Measurements from ENCODE around the gene PROCA1. TPM values are rescaled to one million over a fixed set of nuclear protein-coding genes. Genes with fewer than 3 reads are reported as not detected.

Gene PROCA1
- total and polyA plus RNA-seq, 2 of the 13 experiments (the other 11 are each of a cell fraction or from before 2014, with no cell fraction given): 0.73 to 1.5 TPM

DNA sequence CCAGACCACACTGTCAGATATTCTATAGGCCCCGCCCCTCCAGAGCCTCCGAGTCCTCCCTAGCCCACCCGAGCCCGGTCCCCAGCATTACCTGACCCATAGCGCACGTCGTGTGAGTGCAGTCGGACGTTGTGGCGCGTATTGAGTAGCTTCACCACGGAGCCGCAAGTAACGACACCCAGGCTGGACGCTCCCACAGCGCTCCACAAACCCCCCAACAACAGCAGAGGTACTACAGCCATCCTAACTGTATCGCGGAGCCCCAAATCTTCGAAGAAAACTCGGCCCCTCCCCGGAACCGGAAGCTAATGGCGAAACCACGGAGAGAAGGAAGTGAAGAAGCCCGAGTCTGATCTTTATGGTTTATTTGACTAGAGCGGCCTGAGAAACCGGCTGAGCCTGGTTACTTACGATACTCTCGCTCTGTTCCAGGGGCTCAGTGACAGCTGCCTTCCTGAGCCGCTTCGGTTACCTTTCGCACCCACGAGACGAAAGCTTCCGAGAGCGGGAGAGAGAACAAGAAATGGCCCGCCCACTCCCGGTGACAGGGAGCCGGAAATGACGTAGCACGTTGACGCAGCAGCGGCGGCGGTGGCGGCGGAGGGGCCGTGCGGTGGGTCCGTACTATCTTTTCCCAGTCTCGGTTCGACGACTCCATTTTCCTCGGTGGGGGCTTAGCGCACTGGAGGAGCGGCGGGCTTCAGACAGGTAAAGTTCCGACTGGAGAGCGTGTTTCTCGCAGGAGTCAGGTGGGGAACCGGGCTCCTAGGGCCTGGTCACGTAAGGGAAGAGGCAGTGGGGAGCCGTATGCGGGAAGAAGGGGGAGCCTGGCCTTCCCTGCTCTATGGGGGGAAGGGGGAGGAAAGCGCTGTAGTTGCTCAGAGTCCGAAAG lies 49.8 kb downstream of the PROCA1 start, which contains the start of the genes SDF2 and SUPT6H (continued):
- TF ChIP-seq HNRNPLL (IDR thresholded peaks at IDR 0.05; ENCODE audit: low read depth, low read length, poor library complexity, severe bottlenecking): peak; percentile 93
- peak; percentile 44; the same call in 1 of the 2 replicates for TF ChIP-seq KDM4B (CRISPR knock-in tag; IDR thresholded peaks at IDR 0.05)
- TF ChIP-seq GZF1 (CRISPR knock-in tag; IDR thresholded peaks at IDR 0.05): no peak
- TF ChIP-seq ZSCAN30 (CRISPR knock-in tag; IDR thresholded peaks at IDR 0.05): no peak
- TF ChIP-seq ZNF563 (CRISPR knock-in tag; IDR thresholded peaks at IDR 0.05): no peak
- TF ChIP-seq NBN (conservative IDR thresholded peaks at IDR 0.05): no peak
- no peak for TF ChIP-seq GLI4 (CRISPR knock-in tag; IDR thresholded peaks at IDR 0.05; ENCODE audit: borderline replicate concordance)
- TF ChIP-seq ZNF766 (CRISPR knock-in tag; IDR thresholded peaks at IDR 0.05; ENCODE audit: borderline replicate concordance): no peak
- no peak; the same call in 1 of the 2 replicates for TF ChIP-seq ARHGAP35 (CRISPR knock-in tag; IDR thresholded peaks at IDR 0.05; ENCODE audit: borderline replicate concordance)
- no peak for TF ChIP-seq TEAD3 (CRISPR knock-in tag; optimal IDR thresholded peaks at IDR 0.05; ENCODE audit: borderline replicate concordance)
- TF ChIP-seq BORCS8-MEF2B (CRISPR knock-in tag; IDR thresholded peaks at IDR 0.05): no peak
- TF ChIP-seq WIZ (CRISPR knock-in tag; IDR thresholded peaks at IDR 0.05): no peak
- peak; percentile 51; the same call in 1 of the 2 replicates for TF ChIP-seq ZBTB3 (CRISPR knock-in tag; IDR thresholded peaks at IDR 0.05; ENCODE audit: borderline replicate concordance, low read depth)
- no peak for TF ChIP-seq IKZF1 (IDR thresholded peaks at IDR 0.05)
- TF ChIP-seq SUZ12 (IDR thresholded peaks at IDR 0.05; ENCODE audit: low read depth, low read length): no peak
- TF ChIP-seq RORA (CRISPR knock-in tag; IDR thresholded peaks at IDR 0.05): no peak; the same call in 1 of the 2 replicates
- peak; percentile 72; the same call in 1 of the 2 replicates for TF ChIP-seq KLF9 (CRISPR knock-in tag; IDR thresholded peaks at IDR 0.05; ENCODE audit: low read depth)
- TF ChIP-seq EHMT2 (IDR thresholded peaks at IDR 0.05; ENCODE audit: borderline replicate concordance, low read depth, low read length): no peak
- TF ChIP-seq ZNF30 (CRISPR knock-in tag; IDR thresholded peaks at IDR 0.05): no peak
- no peak for TF ChIP-seq SRSF9 (IDR thresholded peaks at IDR 0.05; ENCODE audit: borderline replicate concordance, insufficient read depth, low read depth, low read length, poor library complexity, severe bottlenecking)
- TF ChIP-seq, protein P1, sequence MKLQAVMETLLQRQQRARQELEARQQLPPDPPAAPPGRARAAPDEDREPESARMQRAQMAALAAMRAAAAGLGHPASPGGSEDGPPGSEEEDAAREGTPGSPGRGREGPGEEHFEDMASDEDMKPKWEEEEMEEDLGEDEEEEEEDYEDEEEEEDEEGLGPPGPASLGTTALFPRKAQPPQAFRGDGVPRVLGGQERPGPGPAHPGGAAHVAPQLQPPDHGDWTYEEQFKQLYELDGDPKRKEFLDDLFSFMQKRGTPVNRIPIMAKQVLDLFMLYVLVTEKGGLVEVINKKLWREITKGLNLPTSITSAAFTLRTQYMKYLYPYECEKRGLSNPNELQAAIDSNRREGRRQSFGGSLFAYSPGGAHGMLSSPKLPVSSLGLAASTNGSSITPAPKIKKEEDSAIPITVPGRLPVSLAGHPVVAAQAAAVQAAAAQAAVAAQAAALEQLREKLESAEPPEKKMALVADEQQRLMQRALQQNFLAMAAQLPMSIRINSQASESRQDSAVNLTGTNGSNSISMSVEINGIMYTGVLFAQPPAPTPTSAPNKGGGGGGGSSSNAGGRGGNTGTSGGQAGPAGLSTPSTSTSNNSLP (IDR thresholded peaks at IDR 0.05; ENCODE audit: low read depth, low read length): no peak
- no peak for TF ChIP-seq NFATC3 (CRISPR knock-in tag; IDR thresholded peaks at IDR 0.05)
- no peak for TF ChIP-seq ZNF557 (CRISPR knock-in tag; IDR thresholded peaks at IDR 0.05)
- peak; percentile 72; the same call in 1 of the 2 replicates for TF ChIP-seq ZNF839 (CRISPR knock-in tag; IDR thresholded peaks at IDR 0.05; ENCODE audit: borderline replicate concordance)
- TF ChIP-seq FOSL2 (CRISPR knock-in tag; IDR thresholded peaks at IDR 0.05): peak; percentile 53
- TF ChIP-seq ZNF256 (CRISPR knock-in tag; conservative IDR thresholded peaks at IDR 0.05): no peak
- 0 out of 2 replicates have a peak, but pooled peaks have one; percentile 15 for TF ChIP-seq MEF2D (CRISPR knock-in tag; IDR thresholded peaks at IDR 0.05)
- TF ChIP-seq, protein P2, sequence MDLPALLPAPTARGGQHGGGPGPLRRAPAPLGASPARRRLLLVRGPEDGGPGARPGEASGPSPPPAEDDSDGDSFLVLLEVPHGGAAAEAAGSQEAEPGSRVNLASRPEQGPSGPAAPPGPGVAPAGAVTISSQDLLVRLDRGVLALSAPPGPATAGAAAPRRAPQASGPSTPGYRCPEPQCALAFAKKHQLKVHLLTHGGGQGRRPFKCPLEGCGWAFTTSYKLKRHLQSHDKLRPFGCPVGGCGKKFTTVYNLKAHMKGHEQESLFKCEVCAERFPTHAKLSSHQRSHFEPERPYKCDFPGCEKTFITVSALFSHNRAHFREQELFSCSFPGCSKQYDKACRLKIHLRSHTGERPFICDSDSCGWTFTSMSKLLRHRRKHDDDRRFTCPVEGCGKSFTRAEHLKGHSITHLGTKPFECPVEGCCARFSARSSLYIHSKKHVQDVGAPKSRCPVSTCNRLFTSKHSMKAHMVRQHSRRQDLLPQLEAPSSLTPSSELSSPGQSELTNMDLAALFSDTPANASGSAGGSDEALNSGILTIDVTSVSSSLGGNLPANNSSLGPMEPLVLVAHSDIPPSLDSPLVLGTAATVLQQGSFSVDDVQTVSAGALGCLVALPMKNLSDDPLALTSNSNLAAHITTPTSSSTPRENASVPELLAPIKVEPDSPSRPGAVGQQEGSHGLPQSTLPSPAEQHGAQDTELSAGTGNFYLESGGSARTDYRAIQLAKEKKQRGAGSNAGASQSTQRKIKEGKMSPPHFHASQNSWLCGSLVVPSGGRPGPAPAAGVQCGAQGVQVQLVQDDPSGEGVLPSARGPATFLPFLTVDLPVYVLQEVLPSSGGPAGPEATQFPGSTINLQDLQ (CRISPR knock-in tag; IDR thresholded peaks at IDR 0.05): 0 out of 2 replicates have a peak, but pooled peaks have one; percentile 51

All from HepG2 (cell line).